ENCODE results near the gene NPFFR2. TPM values are rescaled to one million over a fixed set of nuclear protein-coding genes. Genes with fewer than 3 reads are reported as not detected.
A peak's percentile ranks its signal among the peaks of the same experiment; 100 is the strongest.
"Not testable (repeated sequence)": the region's sequence is repeated elsewhere in the genome, so short reads cannot be mapped to it uniquely, and the experiment has no call there.

The NPFFR2 gene
- total and polyA plus RNA-seq, 8 donors, result not detected

DNA sequence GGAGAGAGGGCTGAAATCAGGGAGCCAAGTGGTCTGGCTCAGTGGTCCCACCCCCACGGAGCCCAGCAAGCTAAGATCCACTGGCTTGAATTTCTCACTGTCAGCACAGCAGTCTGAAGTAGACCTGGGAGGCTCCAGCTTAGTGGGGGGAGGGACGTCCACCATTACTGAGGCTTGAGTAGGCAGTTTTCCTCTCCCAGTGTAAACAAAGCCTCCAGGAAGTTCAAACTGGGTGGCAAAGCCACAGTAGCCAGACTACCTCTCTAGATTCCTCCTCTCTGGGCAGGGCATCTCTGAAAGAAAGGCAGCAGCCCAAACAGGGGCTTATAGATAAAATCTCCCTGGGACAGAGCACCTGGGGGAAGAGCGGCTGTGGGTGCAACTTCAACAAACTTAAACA, 88.1 kb downstream of the NPFFR2 start:
- TF ChIP-seq, protein P1, sequence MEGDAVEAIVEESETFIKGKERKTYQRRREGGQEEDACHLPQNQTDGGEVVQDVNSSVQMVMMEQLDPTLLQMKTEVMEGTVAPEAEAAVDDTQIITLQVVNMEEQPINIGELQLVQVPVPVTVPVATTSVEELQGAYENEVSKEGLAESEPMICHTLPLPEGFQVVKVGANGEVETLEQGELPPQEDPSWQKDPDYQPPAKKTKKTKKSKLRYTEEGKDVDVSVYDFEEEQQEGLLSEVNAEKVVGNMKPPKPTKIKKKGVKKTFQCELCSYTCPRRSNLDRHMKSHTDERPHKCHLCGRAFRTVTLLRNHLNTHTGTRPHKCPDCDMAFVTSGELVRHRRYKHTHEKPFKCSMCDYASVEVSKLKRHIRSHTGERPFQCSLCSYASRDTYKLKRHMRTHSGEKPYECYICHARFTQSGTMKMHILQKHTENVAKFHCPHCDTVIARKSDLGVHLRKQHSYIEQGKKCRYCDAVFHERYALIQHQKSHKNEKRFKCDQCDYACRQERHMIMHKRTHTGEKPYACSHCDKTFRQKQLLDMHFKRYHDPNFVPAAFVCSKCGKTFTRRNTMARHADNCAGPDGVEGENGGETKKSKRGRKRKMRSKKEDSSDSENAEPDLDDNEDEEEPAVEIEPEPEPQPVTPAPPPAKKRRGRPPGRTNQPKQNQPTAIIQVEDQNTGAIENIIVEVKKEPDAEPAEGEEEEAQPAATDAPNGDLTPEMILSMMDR (IDR thresholded peaks at IDR 0.05), result no peak
- H3K4me3 ChIP-seq, result no peak overlapping the region
- ATAC-seq (peak; percentile 83), DNase-seq (peak in 1 of 4 donors; percentile 34)
- H3K27ac ChIP-seq, result no peak overlapping the region
- no peaks in the 10 kb centered on the region for H3K36me3 ChIP-seq
- no peaks in the 10 kb centered on the region for H3K27me3 ChIP-seq
- no peaks in the 10 kb centered on the region for H3K9me3 ChIP-seq
- intact Hi-C loops (cut with DNase I), result no loop called here
- no peaks in the 10 kb centered on the region for H3K4me1 ChIP-seq

DNA sequence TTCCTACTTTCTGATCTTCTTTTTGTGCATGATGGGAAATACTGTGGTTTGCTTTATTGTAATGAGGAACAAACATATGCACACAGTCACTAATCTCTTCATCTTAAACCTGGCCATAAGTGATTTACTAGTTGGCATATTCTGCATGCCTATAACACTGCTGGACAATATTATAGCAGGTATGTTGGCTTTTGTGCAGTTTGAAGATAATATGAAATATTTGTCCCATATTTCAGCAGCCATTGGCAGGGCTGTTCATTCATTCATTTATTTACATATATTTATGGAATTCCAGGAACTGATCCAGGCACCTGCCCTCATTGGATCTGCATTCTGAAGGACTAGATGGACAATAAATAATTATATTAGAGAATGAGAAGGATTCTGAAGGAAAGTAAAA, 96.9 kb downstream of the NPFFR2 start:
- H3K4me3 ChIP-seq, result no peak overlapping the region
- no peaks in the 10 kb centered on the region for H3K4me1 ChIP-seq
- H3K36me3 ChIP-seq, result no peaks in the 10 kb centered on the region
- H3K27me3 ChIP-seq, result no peaks in the 10 kb centered on the region
- TF ChIP-seq, protein P1 (IDR thresholded peaks at IDR 0.05), result no peak
- no peaks in the 10 kb centered on the region for H3K9me3 ChIP-seq
- DNase-seq (no peak), ATAC-seq (no peak)
- no peak overlapping the region for H3K27ac ChIP-seq
- intact Hi-C loops (cut with DNase I), result no loop called here

GRCh38 chr4:72136429-72136828, 104.6 kb downstream of the NPFFR2 start:
- TF ChIP-seq, protein P1 (IDR thresholded peaks at IDR 0.05), result no peak
- H3K36me3 ChIP-seq, result no peaks in the 10 kb centered on the region
- no peaks in the 10 kb centered on the region for H3K27me3 ChIP-seq
- DNase-seq (no peak), ATAC-seq (no peak)
- H3K9me3 ChIP-seq, result peaks cover 0 to 5% of the 10 kb centered on the region in 2 donors
- no peak overlapping the region for H3K27ac ChIP-seq
- no peak overlapping the region for H3K4me3 ChIP-seq
- intact Hi-C loops (cut with DNase I), result no loop called here
- no peaks in the 10 kb centered on the region for H3K4me1 ChIP-seq

- H3K36me3 ChIP-seq; H3K27me3 ChIP-seq; H3K9me3 ChIP-seq; H3K4me3 ChIP-seq; intact Hi-C loops (cut with DNase I); ATAC-seq; H3K4me1 ChIP-seq; H3K27ac ChIP-seq; DNase-seq: not testable (repeated sequence)
These were observed 108.2 kb downstream of the NPFFR2 start for GRCh38 chr4:72139997-72140396.

GRCh38 chr4:72144241-72144640, 112.4 kb downstream of the NPFFR2 start:
- DNase-seq, result no peak
- no peaks in the 10 kb centered on the region for H3K36me3 ChIP-seq
- H3K4me3 ChIP-seq, result no peak overlapping the region
- intact Hi-C loops (cut with DNase I), result no loop called here
- H3K27ac ChIP-seq, result no peak overlapping the region
- no peaks in the 10 kb centered on the region for H3K4me1 ChIP-seq
- ATAC-seq, result no peak
- no peaks in the 10 kb centered on the region for H3K27me3 ChIP-seq
- peaks cover 0 to 5% of the 10 kb centered on the region in 2 donors for H3K9me3 ChIP-seq
- TF ChIP-seq, protein P1 (IDR thresholded peaks at IDR 0.05), result no peak

- H3K27me3 ChIP-seq, result no peaks in the 10 kb centered on the region
- no peaks in the 10 kb centered on the region for H3K36me3 ChIP-seq
- no peak overlapping the region for H3K27ac ChIP-seq
- TF ChIP-seq, protein P1 (IDR thresholded peaks at IDR 0.05), result no peak
- intact Hi-C loops (cut with DNase I), result no loop called here
- no peak overlapping the region for H3K4me3 ChIP-seq
- ATAC-seq (no peak), DNase-seq (no peak)
- H3K9me3 ChIP-seq, result peaks cover 0 to 5% of the 10 kb centered on the region in 2 donors
- no peaks in the 10 kb centered on the region for H3K4me1 ChIP-seq
These were observed 120.9 kb downstream of the NPFFR2 start for GRCh38 chr4:72152731-72153130.

DNA sequence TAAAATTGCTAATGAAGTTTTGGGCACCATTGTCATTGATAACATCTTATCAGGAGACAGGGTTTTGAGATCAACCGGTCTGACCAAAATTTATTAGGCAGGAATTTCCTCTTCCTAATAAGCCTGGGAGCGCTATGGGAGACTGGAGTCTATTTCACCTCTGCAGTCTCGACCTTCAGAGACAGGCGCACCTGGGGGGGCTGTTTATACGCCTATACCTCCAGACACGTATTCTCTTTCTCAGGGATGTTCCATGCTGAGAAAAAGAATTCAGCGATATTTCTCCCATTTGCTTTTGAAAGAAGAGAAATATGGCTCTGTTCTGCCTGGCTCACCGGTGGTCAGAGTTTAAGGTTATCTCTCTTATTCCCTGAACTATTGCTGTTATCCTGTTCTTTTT, 121.8 kb downstream of the NPFFR2 start:
- ATAC-seq; intact Hi-C loops (cut with DNase I): not testable (repeated sequence)

DNA sequence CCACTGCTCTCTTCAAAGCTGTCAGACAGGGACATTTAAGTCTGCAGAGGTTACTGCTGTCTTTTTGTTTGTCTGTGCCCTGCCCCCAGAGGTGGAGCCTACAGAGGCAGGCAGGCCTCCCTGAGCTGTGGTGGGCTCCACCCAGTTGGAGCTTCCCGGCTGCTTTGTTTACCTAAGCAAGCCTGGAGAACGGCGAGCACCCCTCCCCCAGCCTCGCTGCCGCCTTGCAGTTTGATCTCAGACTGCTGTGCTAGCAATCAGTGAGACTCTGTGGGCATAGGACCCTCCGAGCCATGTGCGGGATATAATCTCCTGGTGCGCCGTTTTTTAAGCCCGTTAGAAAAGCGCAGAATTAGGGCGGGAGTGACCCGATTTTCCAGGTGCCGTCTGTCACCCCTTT, 137.5 kb downstream of the NPFFR2 start:
- DNase-seq; H3K4me3 ChIP-seq; H3K36me3 ChIP-seq; ATAC-seq; intact Hi-C loops (cut with DNase I); H3K27ac ChIP-seq; H3K4me1 ChIP-seq; H3K27me3 ChIP-seq: not testable (repeated sequence)
- peaks cover 0 to 15% of the 10 kb centered on the region in 2 donors for H3K9me3 ChIP-seq

More for the DNA sequence above, 121.8 kb downstream of the NPFFR2 start:
- not testable (repeated sequence) for H3K4me3 ChIP-seq, DNase-seq, H3K27me3 ChIP-seq, H3K27ac ChIP-seq, H3K4me1 ChIP-seq, H3K9me3 ChIP-seq, H3K36me3 ChIP-seq
